K562 (cell line): ENCODE measurements around the gene ATXN7. TPM values are rescaled to one million over a fixed set of nuclear protein-coding genes. Genes with fewer than 3 reads are reported as not detected.

Source experiments
- ATAC-seq: fragments of 200-7000 bp; cut with Tn5 transposase; 3 replicates; pipeline ENCODE4 v1.9.1; 2020; ENCODE audit warnings: moderate library complexity
- BruUV-seq: library from RNA; stranded (reverse); fragments of 400-500 nt; replicated peaks from 2 replicates; lab custom pipeline; 2021; lab: Mats Ljungman, UMichigan
- CTCF ChIA-PET: fragments of 300-600 bp; formaldehyde crosslinking; extraction: SDS; loops from one replicate; lab custom pipeline; 2021; ENCODE audit warnings: low intra/inter-chr PET ratio; lab: Yijun Ruan, JAX
- POLR2A ChIA-PET: fragments of 300-600, 350-650 bp; sonication (Branson Sonifier 250); formaldehyde crosslinking; extraction: SDS; loops from one replicate; lab custom pipeline; 2021; ENCODE audit warnings: antibody characterized with exemption, inconsistent platforms; lab: Yijun Ruan, JAX
- DNase-seq, 4 experiments: peaks; one replicate each; pipeline versions ENCODE4 v3.0.0 to v3.0.0-alpha.2; 2011 to 2018; ENCODE audit warnings: low spot score in 3 of 4, mixed read lengths in 3 of 4; ENCODE audit errors: extremely low read depth in 1 of 4
- FAIRE-seq: peaks from 2 replicates; lab custom pipeline; 2011; peaks lifted over from hg19 to GRCh38; lab: Jason Lieb, UNC
- H2AFZ ChIP-seq: 2 replicates; pipeline ENCODE4 v1.6.0; 2011; ENCODE audit warnings: low read depth, low read length, control low read depth, inconsistent platforms
- H3K27ac ChIP-seq: fragments of 200-600 bp; 3 replicates; pipeline ENCODE4 v1.8.0; 2011; ENCODE audit warnings: low read depth, mild to moderate bottlenecking, control low read depth, inconsistent platforms, low read length, moderate library complexity, mixed read lengths; ENCODE audit errors: extremely low read depth
- H3K27me3 ChIP-seq, 2 experiments: fragments of 300-600 bp in 1 of 2; 2 replicates in 1 of 2; 3 replicates in 1 of 2; pipeline versions ENCODE4 v1.6.0 to v1.8.0; 2011; ENCODE audit warnings: inconsistent platforms in 2 of 2, low read length in 2 of 2, mild to moderate bottlenecking in 1 of 2, mixed read lengths in 1 of 2, moderate library complexity in 1 of 2; ENCODE audit not compliant: control insufficient read depth in 2 of 2, insufficient read depth in 2 of 2
- H3K36me3 ChIP-seq: fragments of 300-600 bp; 3 replicates; pipeline ENCODE4 v1.8.0; 2011; ENCODE audit warnings: mild to moderate bottlenecking, low read length, inconsistent platforms; ENCODE audit not compliant: control insufficient read depth, insufficient read depth
- H3K4me1 ChIP-seq, 2 experiments: fragments of 200-600 bp in 1 of 2; replicated peaks in 1 of 2; 2 replicates in 1 of 2; 3 replicates in 1 of 2; pipeline versions ENCODE4 v1.5.1 to v1.8.0; 2011; ENCODE audit warnings: inconsistent platforms in 2 of 2, low read length in 2 of 2, mild to moderate bottlenecking in 1 of 2, mixed read lengths in 1 of 2, moderate library complexity in 1 of 2; ENCODE audit not compliant: control insufficient read depth in 2 of 2, insufficient read depth in 2 of 2
- H3K4me2 ChIP-seq: 2 replicates; pipeline ENCODE4 v1.6.1; 2011; ENCODE audit warnings: low read length, control low read depth, inconsistent platforms, mixed read lengths; ENCODE audit not compliant: insufficient read depth
- H3K4me3 ChIP-seq: fragments of 200-600 bp; sonication (generic), shearing (Covaris generic); 2 replicates; pipeline ENCODE4 v1.5.1; 2016; ENCODE audit warnings: control low read depth, inconsistent platforms
- H3K79me2 ChIP-seq: fragments of 200-600 bp; 3 replicates; pipeline ENCODE4 v1.8.0; 2011; ENCODE audit warnings: low read length, inconsistent platforms; ENCODE audit not compliant: control insufficient read depth, insufficient read depth
- H3K9ac ChIP-seq, 2 experiments: 2 replicates each; pipeline versions ENCODE4 v1.6.0 to v1.6.1; 2011; ENCODE audit warnings: low read depth in 2 of 2, low read length in 2 of 2, control low read depth in 1 of 2, inconsistent platforms in 1 of 2, mild to moderate bottlenecking in 1 of 2, mixed read lengths in 1 of 2; ENCODE audit not compliant: insufficient read depth in 1 of 2
- H3K9me1 ChIP-seq: one replicate; pipeline ENCODE4 v1.6.0; 2011; ENCODE audit warnings: inconsistent platforms, mild to moderate bottlenecking, low read length, moderate library complexity; ENCODE audit not compliant: control insufficient read depth, insufficient read depth
- H3K9me3 ChIP-seq: replicated peaks from 2 replicates; pipeline ENCODE4 v1.5.1; 2011; ENCODE audit warnings: low read depth, low read length, inconsistent platforms; ENCODE audit not compliant: control insufficient read depth, insufficient read depth
- H4K20me1 ChIP-seq: replicated peaks from 2 replicates; pipeline ENCODE4 v1.6.1; 2011; ENCODE audit warnings: low read length, inconsistent platforms, mixed read lengths; ENCODE audit not compliant: control insufficient read depth, insufficient read depth
- E2F3 ChIP-seq: fragments of 250-450 bp; sonication (Bioruptor Pico); IDR thresholded peaks from 2 replicates; pipeline ENCODE4 v1.4.0; 2020; ENCODE audit warnings: mild to moderate bottlenecking
- WGBS: fragments of 100-300 bp; shearing (Covaris generic); methylation state at CpG from one replicate; pipeline ENCODE4 v1.1.6; 2016; ENCODE audit warnings: low coverage, mixed read lengths; ENCODE audit not compliant: insufficient coverage; ENCODE audit errors: missing lambda C conversion rate; 5-methylcytosine and 5-hydroxymethylcytosine counted together
- in situ Hi-C: fragments of 300-500 bp; cut with MboI; formaldehyde crosslinking; loops from 4 replicates; pipeline ENCODE4 v1.15.0; 2018; ENCODE audit warnings: inconsistent platforms, mixed read lengths
- intact Hi-C: fragments of 100-400 bp; cut with micrococcal nuclease; formaldehyde crosslinking; loops from 2 replicates; pipeline ENCODE4 v1.14.2; 2022
- polyA plus RNA-seq, 8 experiments: library from polyadenylated mRNA; depleted of rRNA in 4 of 8; stranded (reverse) in 5 of 8; unstranded in 3 of 8; fragments of >200 nt; fragmentation: Nextera tagmentation in 2 of 8; fragmentation: Illumina TruSeq in 1 of 8; extraction: Ambion mirVana in 2 of 8; extraction: Trizol in 1 of 8; gene quantifications; 2 replicates each; pipeline versions ENCODE4 v1.2.1 to v1.2.3, GENCODE V29; 2011 to 2014; ENCODE audit warnings: inconsistent platforms in 1 of 8, missing spikeins in 1 of 8
- total RNA-seq, 7 experiments: library from RNA; depleted of rRNA in 6 of 7; stranded (reverse); fragments of >200 nt in 6 of 7; fragmentation: Illumina TruSeq in 2 of 7; extraction: Trizol in 2 of 7; gene quantifications; 2 replicates each; pipeline versions ENCODE4 v1.2.1 to v1.2.3, GENCODE V29; 2011 to 2021; ENCODE audit warnings: low replicate concordance in 1 of 7
- TF ChIP-seq, protein P1 (sequence below), 3 experiments: fragments of 200-800 bp in 1 of 3; fragments of 250-450 bp in 1 of 3; fragments of 450-650 bp in 1 of 3; sonication (Bioruptor Pico) in 1 of 3; sonication (Bioruptor generic) in 1 of 3; formaldehyde crosslinking in 1 of 3; IDR thresholded peaks; 2 replicates each; pipeline versions ENCODE4 v1.6.1 to v1.8.0; 2016 to 2022; ENCODE audit warnings: mild to moderate bottlenecking in 2 of 3, missing genetic modification characterization in 2 of 3, missing compliant biosample characterization in 1 of 3, moderate library complexity in 1 of 3

Gene ATXN7
- total and polyA plus RNA-seq, 9 of the 15 experiments (the other 6 are each of a cell fraction or from before 2014, with no cell fraction given): 0.41 to 9.2 (median 6.7) TPM

DNA sequence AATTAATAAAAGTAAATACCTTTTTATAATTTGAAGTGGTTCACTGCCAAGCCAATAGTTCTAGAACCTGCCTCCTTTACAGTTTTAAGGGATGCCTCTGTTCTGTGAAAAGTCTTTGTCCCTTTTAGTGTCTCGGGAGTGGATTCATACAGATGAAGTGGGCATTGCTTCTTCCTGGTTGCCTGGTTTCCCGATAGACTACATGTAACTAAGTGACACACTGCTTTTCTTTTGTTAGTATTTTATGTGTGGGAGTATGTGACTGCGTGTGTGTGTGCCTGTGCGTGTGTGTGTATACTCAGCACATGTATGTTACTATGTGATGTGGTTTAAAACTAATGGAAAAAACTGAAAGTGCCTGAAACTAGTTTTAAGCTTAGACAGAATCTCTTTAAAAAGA lies 138.6 kb downstream of the ATXN7 start:
- ChIA-PET POLR2A (no interaction called here), CTCF (no interaction called here)
- FAIRE-seq: no peak
- 100% methylated on average over 4 of the region's 4 CpGs for WGBS
- Histone ChIP-seq H3K4me1 (no peaks in the 10 kb centered on the region; a peak in 1 of 5 replicates), H3K79me2 (no peaks in the 10 kb centered on the region), H3K9me1 (no peaks in the 10 kb centered on the region), H3K27ac (no peak overlapping the region), H3K27me3 (no peaks in the 10 kb centered on the region), H3K4me2 (no peak overlapping the region), H3K9ac (no peak overlapping the region), H3K36me3 (peaks cover 74% of the 10 kb centered on the region), H4K20me1 (no peaks in the 10 kb centered on the region), H3K9me3 (no peaks in the 10 kb centered on the region), H2AFZ (no peak overlapping the region), H3K4me3 (no peak overlapping the region)
- TF ChIP-seq E2F3 (CRISPR knock-in tag): no peak
- TF ChIP-seq, protein P1, sequence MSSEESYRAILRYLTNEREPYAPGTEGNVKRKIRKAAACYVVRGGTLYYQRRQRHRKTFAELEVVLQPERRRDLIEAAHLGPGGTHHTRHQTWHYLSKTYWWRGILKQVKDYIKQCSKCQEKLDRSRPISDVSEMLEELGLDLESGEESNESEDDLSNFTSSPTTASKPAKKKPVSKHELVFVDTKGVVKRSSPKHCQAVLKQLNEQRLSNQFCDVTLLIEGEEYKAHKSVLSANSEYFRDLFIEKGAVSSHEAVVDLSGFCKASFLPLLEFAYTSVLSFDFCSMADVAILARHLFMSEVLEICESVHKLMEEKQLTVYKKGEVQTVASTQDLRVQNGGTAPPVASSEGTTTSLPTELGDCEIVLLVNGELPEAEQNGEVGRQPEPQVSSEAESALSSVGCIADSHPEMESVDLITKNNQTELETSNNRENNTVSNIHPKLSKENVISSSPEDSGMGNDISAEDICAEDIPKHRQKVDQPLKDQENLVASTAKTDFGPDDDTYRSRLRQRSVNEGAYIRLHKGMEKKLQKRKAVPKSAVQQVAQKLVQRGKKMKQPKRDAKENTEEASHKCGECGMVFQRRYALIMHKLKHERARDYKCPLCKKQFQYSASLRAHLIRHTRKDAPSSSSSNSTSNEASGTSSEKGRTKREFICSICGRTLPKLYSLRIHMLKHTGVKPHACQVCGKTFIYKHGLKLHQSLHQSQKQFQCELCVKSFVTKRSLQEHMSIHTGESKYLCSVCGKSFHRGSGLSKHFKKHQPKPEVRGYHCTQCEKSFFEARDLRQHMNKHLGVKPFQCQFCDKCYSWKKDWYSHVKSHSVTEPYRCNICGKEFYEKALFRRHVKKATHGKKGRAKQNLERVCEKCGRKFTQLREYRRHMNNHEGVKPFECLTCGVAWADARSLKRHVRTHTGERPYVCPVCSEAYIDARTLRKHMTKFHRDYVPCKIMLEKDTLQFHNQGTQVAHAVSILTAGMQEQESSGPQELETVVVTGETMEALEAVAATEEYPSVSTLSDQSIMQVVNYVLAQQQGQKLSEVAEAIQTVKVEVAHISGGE (CRISPR knock-in tag; IDR thresholded peaks at IDR 0.05): peak in 1 of 3 experiments; percentile 90; a peak in 2 of 6 replicates
- no peak for ATAC-seq
- no peak for DNase-seq
- intact Hi-C loops: no loop called here
- no TSS peak for BruUV-seq
- in situ Hi-C loops: no loop called here
